Right lung (tissue), 10 donors: Measurements from ENCODE around the gene ZNF664. TPM values are rescaled to one million over a fixed set of nuclear protein-coding genes. Genes with fewer than 3 reads are reported as not detected.

ENCODE experiments used
- DNase-seq, 2 donors: peaks; one replicate each; pipeline ENCODE4 v3.0.0-alpha.2; 2013
- long read RNA-seq, 8 donors: transcript quantifications; one replicate each; lab custom pipeline, GENCODE V29; 2026
- polyA plus RNA-seq, 5 donors: library from polyadenylated mRNA; unstranded; fragments of 120-200 nt; gene quantifications; one replicate each; pipeline versions ENCODE4 v1.2.1 to v1.2.3, GENCODE V29; 2013; ENCODE audit warnings: inconsistent platforms in 1 of 5, low replicate concordance in 1 of 5; ENCODE audit not compliant: insufficient read length in 5 of 5, insufficient read depth in 1 of 5

Gene ZNF664
- 100 to 1,000 TPM; 113 to 161 (median 151) TPM for polyA plus RNA-seq
- long read RNA-seq, donor 1, full-length matches to known transcripts = 51 of 74 reads
- long read RNA-seq, donor 1, partial matches to known transcripts = 17 of 74 reads
- long read RNA-seq, donor 1, other reads (novel, unspliced or antisense) = 6 of 74 reads
- long read RNA-seq, donor 2, full-length matches to known transcripts = 22 of 42 reads
- long read RNA-seq, donor 2, partial matches to known transcripts = 20 of 42 reads
- long read RNA-seq, donor 2, other reads (novel, unspliced or antisense) = 0 of 42 reads
- long read RNA-seq, donor 3, full-length matches to known transcripts = 25 of 33 reads
- long read RNA-seq, donor 3, partial matches to known transcripts = 0 of 33 reads
- long read RNA-seq, donor 3, other reads (novel, unspliced or antisense) = 8 of 33 reads
- long read RNA-seq, donor 4, full-length matches to known transcripts = 20 of 28 reads
- long read RNA-seq, donor 4, partial matches to known transcripts = 8 of 28 reads
- long read RNA-seq, donor 4, other reads (novel, unspliced or antisense) = 0 of 28 reads
- long read RNA-seq, donor 5, full-length matches to known transcripts = 51 of 71 reads
- long read RNA-seq, donor 5, partial matches to known transcripts = 13 of 71 reads
- long read RNA-seq, donor 5, other reads (novel, unspliced or antisense) = 7 of 71 reads
- long read RNA-seq, donor 6, full-length matches to known transcripts = 49 of 67 reads
- long read RNA-seq, donor 6, partial matches to known transcripts = 9 of 67 reads
- long read RNA-seq, donor 6, other reads (novel, unspliced or antisense) = 9 of 67 reads
- long read RNA-seq, donor 7, full-length matches to known transcripts = 27 of 37 reads
- long read RNA-seq, donor 7, partial matches to known transcripts = 0 of 37 reads
- long read RNA-seq, donor 7, other reads (novel, unspliced or antisense) = 10 of 37 reads
- long read RNA-seq, donor 8, full-length matches to known transcripts = 12 of 12 reads
- long read RNA-seq, donor 8, partial matches to known transcripts = 0 of 12 reads
- long read RNA-seq, donor 8, other reads (novel, unspliced or antisense) = 0 of 12 reads

- peak; percentile 94 to 96 for DNase-seq
These were observed at the start of gene ZNF664, which contains the start of gene CCDC92 for GRCh38 chr12:123972457-123973401. Gene ZNF664, plus strand, starts transcription at chr12:123973215. Its CDS starts 38,930 bp downstream, at chr12:124012145. Gene CCDC92, minus strand, starts transcription at chr12:123972831. Its CDS starts 28,526 bp downstream, at chr12:123944305.

GRCh38 chr12:123923927-123924326, 49.1 kb upstream of the ZNF664 start:
- DNase-seq = no peak

- no peak for DNase-seq
These were observed 48.5 kb upstream of the ZNF664 start for GRCh38 chr12:123924539-123924938.

GRCh38 chr12:123928274-123928865, 44.6 kb upstream of the ZNF664 start:
- DNase-seq = no peak

- no peak for DNase-seq
These were observed 44.1 kb upstream of the ZNF664 start for GRCh38 chr12:123928897-123929296.

- no peak for DNase-seq
These were observed 43.0 kb upstream of the ZNF664 start for GRCh38 chr12:123929946-123930583.

- no peak for DNase-seq
These were observed 41.2 kb upstream of the ZNF664 start for GRCh38 chr12:123931686-123932321.

GRCh38 chr12:123933214-123933613, 39.8 kb upstream of the ZNF664 start:
- no peak for DNase-seq

GRCh38 chr12:123934016-123934620, 38.9 kb upstream of the ZNF664 start:
- no peak for DNase-seq

GRCh38 chr12:123934829-123935228, 38.2 kb upstream of the ZNF664 start:
- DNase-seq = no peak

GRCh38 chr12:123935956-123936355, 37.1 kb upstream of the ZNF664 start:
- DNase-seq = no peak

GRCh38 chr12:123936471-123936870, 36.5 kb upstream of the ZNF664 start:
- DNase-seq = no peak

- DNase-seq = no peak
These were observed 35.9 kb upstream of the ZNF664 start for GRCh38 chr12:123936956-123937706.

GRCh38 chr12:123937707-123938591, 35.1 kb upstream of the ZNF664 start:
- no peak for DNase-seq

GRCh38 chr12:123938679-123939480, 34.1 kb upstream of the ZNF664 start:
- DNase-seq = no peak
